GM23338 (cell line): ENCODE data around the gene STAM. TPM values are rescaled to one million over a fixed set of nuclear protein-coding genes. Genes with fewer than 3 reads are reported as not detected.

Source experiments
- ATAC-seq: fragments of 200-7000 bp; cut with Tn5 transposase; 3 replicates; pipeline ENCODE4 v1.9.1; 2020
- DNase-seq: peaks from one replicate; pipeline ENCODE4 v3.0.0-alpha.2; 2015; ENCODE audit warnings: low spot score
- H2AFZ ChIP-seq: fragments of 200-600 bp; sonication (generic); 2 replicates; pipeline ENCODE4 v1.8.0; 2016; ENCODE audit warnings: antibody characterized with exemption, mild to moderate bottlenecking, moderate library complexity
- H3F3A ChIP-seq: fragments of 200-600 bp; sonication (generic); replicated peaks from 2 replicates; pipeline ENCODE4 v1.8.0; 2017; ENCODE audit warnings: antibody characterized with exemption, mixed run types, low read depth
- H3K27ac ChIP-seq: fragments of 200-600 bp; sonication (generic); 2 replicates; pipeline ENCODE4 v1.6.1; 2016; ENCODE audit warnings: low read depth
- H3K27me3 ChIP-seq: fragments of 200-600 bp; sonication (generic); 2 replicates; pipeline ENCODE4 v1.8.0; 2016; ENCODE audit warnings: mild to moderate bottlenecking, mixed run types, moderate library complexity; ENCODE audit not compliant: insufficient read depth
- H3K36me3 ChIP-seq: fragments of 200-600 bp; sonication (generic); 2 replicates; pipeline ENCODE4 v1.8.0; 2016; ENCODE audit warnings: mild to moderate bottlenecking; ENCODE audit not compliant: insufficient read depth
- H3K4me1 ChIP-seq: fragments of 200-600 bp; sonication (generic); 2 replicates; pipeline ENCODE4 v1.8.0; 2016; ENCODE audit warnings: mild to moderate bottlenecking, moderate library complexity; ENCODE audit not compliant: insufficient read depth
- H3K4me2 ChIP-seq: fragments of 200-600 bp; sonication (generic); 2 replicates; pipeline ENCODE4 v1.7.1; 2017; ENCODE audit warnings: mixed run types
- H3K4me3 ChIP-seq: fragments of 200-600 bp; sonication (generic); 2 replicates; pipeline ENCODE4 v1.6.1; 2016; ENCODE audit warnings: mixed run types
- H3K79me2 ChIP-seq: fragments of 200-600 bp; sonication (generic); replicated peaks from 2 replicates; pipeline ENCODE4 v1.8.0; 2017; ENCODE audit warnings: mild to moderate bottlenecking; ENCODE audit not compliant: insufficient read depth
- H3K9me2 ChIP-seq: fragments of 200-600 bp; sonication (generic); 2 replicates; pipeline ENCODE4 v1.8.0; 2017; ENCODE audit not compliant: insufficient read depth
- H4K20me1 ChIP-seq: fragments of 200-600 bp; sonication (generic); replicated peaks from 2 replicates; pipeline ENCODE4 v1.8.0; 2017; ENCODE audit warnings: mild to moderate bottlenecking; ENCODE audit not compliant: insufficient read depth
- H3K27ac Mint-ChIP-seq: 2 replicates; pipeline ENCODE4 v1.8.0; 2020; ENCODE audit warnings: inconsistent platforms, mild to moderate bottlenecking, moderate library complexity, mixed read lengths
- H3K27me3 Mint-ChIP-seq: 3 replicates; pipeline ENCODE4 v1.8.0; 2022; ENCODE audit warnings: low read depth, mild to moderate bottlenecking, moderate library complexity, mixed read lengths, inconsistent platforms; ENCODE audit not compliant: insufficient read depth, poor library complexity
- H3K36me3 Mint-ChIP-seq: 3 replicates; pipeline ENCODE4 v1.8.0; 2021; ENCODE audit warnings: low read depth, mild to moderate bottlenecking, inconsistent platforms, moderate library complexity, mixed read lengths
- H3K4me1 Mint-ChIP-seq: 3 replicates; pipeline ENCODE4 v1.8.0; 2020; ENCODE audit warnings: mild to moderate bottlenecking, inconsistent platforms, mixed read lengths
- H3K4me3 Mint-ChIP-seq: 3 replicates; pipeline ENCODE4 v1.8.0; 2021; ENCODE audit warnings: moderate library complexity, mild to moderate bottlenecking, inconsistent platforms, mixed read lengths
- H3K9me3 Mint-ChIP-seq: 3 replicates; pipeline ENCODE4 v1.8.0; 2020; ENCODE audit warnings: moderate library complexity, mild to moderate bottlenecking, inconsistent platforms, mixed read lengths
- CREB1 ChIP-seq: fragments of 250-450 bp; sonication (Bioruptor Pico); IDR thresholded peaks from 2 replicates; pipeline ENCODE4 v1.5.0; 2020; ENCODE audit warnings: low read depth, mild to moderate bottlenecking, moderate library complexity
- CTCF ChIP-seq, 2 experiments: fragments of 200-600 bp in 1 of 2; sonication (generic) in 1 of 2; conservative IDR thresholded peaks; 2 replicates each; pipeline versions ENCODE4 v1.5.1 to v1.6.1; 2016 to 2017; ENCODE audit warnings: antibody characterized with exemption in 2 of 2, low read depth in 2 of 2, mild to moderate bottlenecking in 2 of 2, moderate library complexity in 1 of 2
- EZH2phosphoT487 ChIP-seq: fragments of 200-600 bp; sonication (generic); IDR thresholded peaks from one replicate; pipeline ENCODE4 v1.8.1; 2018; ENCODE audit warnings: antibody characterized with exemption; ENCODE audit not compliant: unreplicated experiment
- NANOG ChIP-seq: IDR thresholded peaks from 2 replicates; pipeline ENCODE4 v1.6.1; 2016; ENCODE audit warnings: antibody characterized with exemption, borderline replicate concordance
- POLR2AphosphoS5 ChIP-seq: IDR thresholded peaks from 2 replicates; pipeline ENCODE4 v1.6.1; 2016; ENCODE audit warnings: antibody characterized with exemption, low read depth
- ZNF462 ChIP-seq: fragments of 250-450 bp; sonication (Bioruptor Pico); IDR thresholded peaks from 2 replicates; pipeline ENCODE4 v1.5.0; 2020; ENCODE audit warnings: mild to moderate bottlenecking, moderate library complexity
- polyA plus RNA-seq: library from polyadenylated mRNA; unstranded; fragments of >200 nt; fragmentation: Nextera tagmentation; extraction: Ambion mirVana; gene quantifications from 2 replicates; pipeline ENCODE4 v1.2.1, GENCODE V29; 2016
- total RNA-seq: library from RNA; depleted of rRNA; stranded (reverse); fragments of >200 nt; shearing (Covaris generic); gene quantifications from 2 replicates; pipeline ENCODE4 v1.2.3, GENCODE V29; 2014
- TF ChIP-seq, protein P1 (sequence below): IDR thresholded peaks from one replicate; pipeline ENCODE4 v1.6.1; 2018; ENCODE audit warnings: antibody characterized with exemption; ENCODE audit not compliant: unreplicated experiment

The STAM gene
- total and polyA plus RNA-seq, 2 experiments from 2014 or later, result 28.8 to 40.5 TPM

- TF ChIP-seq ZNF462 (no peak), CTCF (conservative IDR thresholded peaks at IDR 0.05; ENCODE audit: low read depth in 2 of 2) (no peak)
These were observed 5.1 kb downstream of the STAM start (continued) for GRCh38 chr10:17649052-17649451.

DNA sequence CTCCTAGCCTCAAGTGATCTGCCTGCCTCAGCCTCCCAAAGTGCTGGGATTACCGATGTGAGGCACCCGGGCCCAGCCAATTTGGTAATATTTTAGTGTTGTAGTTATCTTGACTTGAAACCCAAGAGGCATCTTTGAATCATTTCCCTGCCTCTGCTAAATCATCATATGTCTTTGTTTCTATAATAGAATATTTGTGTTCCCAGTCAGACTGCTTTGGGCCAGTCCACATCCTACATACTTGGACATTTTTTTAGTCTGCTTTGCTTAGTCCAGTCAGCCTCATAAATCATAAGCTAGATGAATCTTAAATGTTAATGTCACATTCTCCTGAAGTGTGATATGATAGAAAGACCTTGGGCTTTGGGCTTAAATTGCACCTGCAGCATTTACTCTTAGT, 5.9 kb downstream of the STAM start:
- H3K4me1 Mint-ChIP-seq, result peaks cover 26% of the 10 kb centered on the region
- Histone ChIP-seq H3K79me2 (peaks cover 97% of the 10 kb centered on the region), H3K4me3 (no peak overlapping the region), H3K36me3 (peaks cover 6% of the 10 kb centered on the region; the same call in 1 of the 2 replicates), H3K4me1 (peaks cover 43% of the 10 kb centered on the region), H3K27me3 (no peaks in the 10 kb centered on the region), H3K27ac (peak overlapping the region; percentile 97; the same call in 1 of the 2 replicates), H2AFZ (no peak overlapping the region), H3K4me2 (peak overlapping the region; percentile 61; the same call in 1 of the 2 replicates), H3K9me2 (no peaks in the 10 kb centered on the region), H4K20me1 (no peaks in the 10 kb centered on the region), H3F3A (no peaks in the 10 kb centered on the region; the same call in 1 of the 2 replicates)
- DNase-seq (no peak), ATAC-seq (no peak)
- TF ChIP-seq CTCF (conservative IDR thresholded peaks at IDR 0.05; ENCODE audit: low read depth in 2 of 2) (no peak), EZH2phosphoT487 (no peak), NANOG (no peak), POLR2AphosphoS5 (no peak), CREB1 (CRISPR knock-in tag) (no peak)
- TF ChIP-seq, protein P1, sequence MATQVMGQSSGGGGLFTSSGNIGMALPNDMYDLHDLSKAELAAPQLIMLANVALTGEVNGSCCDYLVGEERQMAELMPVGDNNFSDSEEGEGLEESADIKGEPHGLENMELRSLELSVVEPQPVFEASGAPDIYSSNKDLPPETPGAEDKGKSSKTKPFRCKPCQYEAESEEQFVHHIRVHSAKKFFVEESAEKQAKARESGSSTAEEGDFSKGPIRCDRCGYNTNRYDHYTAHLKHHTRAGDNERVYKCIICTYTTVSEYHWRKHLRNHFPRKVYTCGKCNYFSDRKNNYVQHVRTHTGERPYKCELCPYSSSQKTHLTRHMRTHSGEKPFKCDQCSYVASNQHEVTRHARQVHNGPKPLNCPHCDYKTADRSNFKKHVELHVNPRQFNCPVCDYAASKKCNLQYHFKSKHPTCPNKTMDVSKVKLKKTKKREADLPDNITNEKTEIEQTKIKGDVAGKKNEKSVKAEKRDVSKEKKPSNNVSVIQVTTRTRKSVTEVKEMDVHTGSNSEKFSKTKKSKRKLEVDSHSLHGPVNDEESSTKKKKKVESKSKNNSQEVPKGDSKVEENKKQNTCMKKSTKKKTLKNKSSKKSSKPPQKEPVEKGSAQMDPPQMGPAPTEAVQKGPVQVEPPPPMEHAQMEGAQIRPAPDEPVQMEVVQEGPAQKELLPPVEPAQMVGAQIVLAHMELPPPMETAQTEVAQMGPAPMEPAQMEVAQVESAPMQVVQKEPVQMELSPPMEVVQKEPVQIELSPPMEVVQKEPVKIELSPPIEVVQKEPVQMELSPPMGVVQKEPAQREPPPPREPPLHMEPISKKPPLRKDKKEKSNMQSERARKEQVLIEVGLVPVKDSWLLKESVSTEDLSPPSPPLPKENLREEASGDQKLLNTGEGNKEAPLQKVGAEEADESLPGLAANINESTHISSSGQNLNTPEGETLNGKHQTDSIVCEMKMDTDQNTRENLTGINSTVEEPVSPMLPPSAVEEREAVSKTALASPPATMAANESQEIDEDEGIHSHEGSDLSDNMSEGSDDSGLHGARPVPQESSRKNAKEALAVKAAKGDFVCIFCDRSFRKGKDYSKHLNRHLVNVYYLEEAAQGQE, result no peak
- H3K27me3 Mint-ChIP-seq, result no peaks in the 10 kb centered on the region
- peaks cover 33% of the 10 kb centered on the region for H3K36me3 Mint-ChIP-seq
- H3K4me3 Mint-ChIP-seq, result no peak overlapping the region
- peak overlapping the region; percentile 94; the same call in 1 of the 2 replicates for H3K27ac Mint-ChIP-seq
- H3K9me3 Mint-ChIP-seq, result peaks cover 20% of the 10 kb centered on the region
